HG02571 (cell line): ENCODE measurements around the gene TNNI3.
"Not testable (repeated sequence)": the region's sequence is repeated elsewhere in the genome, so short reads cannot be mapped to it uniquely, and the experiment has no call there.

Experiments
- ATAC-seq: cut with Tn5 transposase; IDR thresholded peaks from one replicate; pipeline ENCODE4 v1.9.1; 2021; ENCODE audit warnings: mild to moderate bottlenecking, moderate library complexity; ENCODE audit not compliant: unreplicated experiment

Gene TNNI3

DNA sequence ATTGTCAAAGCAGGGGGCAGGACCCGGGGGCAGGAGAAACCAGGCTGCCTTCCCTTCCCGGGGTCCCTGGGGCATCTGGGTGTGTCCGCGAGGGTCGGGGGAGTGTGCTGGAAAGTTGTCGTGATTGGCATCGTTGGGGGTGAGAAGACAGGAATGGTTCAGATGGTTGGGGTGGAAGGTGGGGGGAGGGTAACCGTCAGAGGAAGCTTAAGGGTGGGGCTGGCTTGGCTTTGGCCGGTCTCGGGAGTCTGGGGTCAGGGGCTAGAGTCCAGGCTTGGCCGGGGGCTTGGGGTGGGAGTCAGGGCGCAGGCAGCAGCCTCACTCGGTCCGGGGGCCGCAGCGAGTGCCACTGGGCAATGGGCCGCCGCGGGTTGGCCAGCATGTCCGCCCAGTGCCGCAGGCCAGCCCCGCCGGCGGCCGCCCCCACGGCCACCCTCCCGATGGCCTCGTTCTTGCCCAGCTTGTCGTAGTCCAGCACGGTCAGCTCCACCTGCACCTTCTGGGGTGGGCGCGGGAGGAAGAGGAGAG, 15.7 kb upstream of the TNNI3 start:
- no peak for ATAC-seq

DNA sequence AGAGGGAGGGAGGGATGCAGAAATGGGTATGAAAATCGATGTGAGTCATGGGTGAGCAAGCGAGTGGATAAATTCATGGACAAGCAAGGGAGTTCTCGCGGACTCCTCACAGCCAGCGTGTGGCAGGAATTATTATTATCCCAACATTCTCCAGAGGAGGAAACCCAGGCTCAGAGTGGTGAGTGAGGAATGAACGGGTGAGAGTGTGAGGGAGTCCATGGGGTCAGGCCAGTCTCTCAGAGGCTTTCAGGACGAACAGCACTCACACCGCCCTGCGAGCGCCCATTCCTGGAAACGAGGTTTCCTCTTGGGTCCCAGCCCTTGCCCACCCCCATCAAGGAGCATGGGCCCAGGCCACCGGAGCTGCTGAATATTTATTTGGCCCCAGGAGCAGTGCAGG, 15.2 kb upstream of the TNNI3 start:
- ATAC-seq, result no peak

DNA sequence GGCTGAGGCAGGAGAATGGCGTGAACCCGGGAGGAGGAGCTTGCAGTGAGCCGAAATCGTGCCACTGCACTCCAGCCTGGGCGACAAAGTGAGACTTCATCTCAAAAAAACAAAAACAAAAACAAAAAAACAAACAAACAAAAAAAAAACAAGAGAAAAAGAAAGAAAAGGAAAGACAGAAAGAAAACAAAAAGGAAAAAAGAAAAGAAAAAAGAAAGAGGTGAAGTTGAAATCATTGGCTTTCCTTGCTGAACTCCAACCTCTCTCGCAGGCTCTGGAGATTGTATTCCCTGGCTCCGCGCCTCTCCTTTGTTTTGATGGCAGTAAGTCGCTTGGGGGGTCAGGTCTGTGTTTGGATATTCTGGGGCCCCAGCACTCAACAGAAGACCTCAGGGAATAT, 14.8 kb upstream of the TNNI3 start:
- not testable (repeated sequence) for ATAC-seq

DNA sequence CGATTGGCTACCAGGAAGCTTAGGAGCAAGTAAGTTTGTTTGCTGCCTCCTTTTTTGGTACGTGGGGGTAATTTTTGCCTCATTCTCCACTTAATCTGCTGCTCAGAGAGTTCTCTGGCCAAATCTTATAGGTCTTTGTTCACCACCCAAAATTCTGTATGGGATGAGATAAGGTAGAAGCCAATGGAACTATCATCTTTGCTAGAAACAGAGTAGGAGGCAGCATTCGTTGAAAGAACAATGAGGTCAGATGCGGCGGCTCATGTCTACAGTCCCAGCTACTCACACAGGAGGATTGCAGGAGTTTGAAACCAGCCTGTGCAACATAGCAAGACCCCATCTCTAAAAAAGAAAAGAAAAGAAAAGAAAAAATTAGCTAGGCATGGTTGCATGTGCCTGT, 13.9 kb upstream of the TNNI3 start:
- ATAC-seq, result no peak

DNA sequence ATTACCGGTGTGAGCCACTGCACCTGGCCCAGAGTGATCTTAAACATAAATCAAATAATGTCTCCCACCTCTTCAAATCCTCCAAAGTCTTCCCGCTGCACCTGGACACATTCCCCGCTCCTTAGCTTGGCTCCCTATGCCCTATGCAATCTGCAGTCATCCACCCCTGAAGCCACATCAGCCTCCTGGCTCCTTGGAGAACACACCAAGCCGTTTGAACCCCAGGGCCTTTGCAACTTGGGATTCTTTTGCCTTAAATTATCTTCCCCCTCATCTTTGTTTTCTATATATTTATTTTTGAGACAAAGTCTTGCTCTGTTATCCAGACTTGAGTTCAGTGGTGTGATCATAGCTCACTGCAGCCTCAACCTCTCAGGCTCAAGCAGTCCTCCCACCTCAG, 11.6 kb upstream of the TNNI3 start:
- no peak for ATAC-seq

DNA sequence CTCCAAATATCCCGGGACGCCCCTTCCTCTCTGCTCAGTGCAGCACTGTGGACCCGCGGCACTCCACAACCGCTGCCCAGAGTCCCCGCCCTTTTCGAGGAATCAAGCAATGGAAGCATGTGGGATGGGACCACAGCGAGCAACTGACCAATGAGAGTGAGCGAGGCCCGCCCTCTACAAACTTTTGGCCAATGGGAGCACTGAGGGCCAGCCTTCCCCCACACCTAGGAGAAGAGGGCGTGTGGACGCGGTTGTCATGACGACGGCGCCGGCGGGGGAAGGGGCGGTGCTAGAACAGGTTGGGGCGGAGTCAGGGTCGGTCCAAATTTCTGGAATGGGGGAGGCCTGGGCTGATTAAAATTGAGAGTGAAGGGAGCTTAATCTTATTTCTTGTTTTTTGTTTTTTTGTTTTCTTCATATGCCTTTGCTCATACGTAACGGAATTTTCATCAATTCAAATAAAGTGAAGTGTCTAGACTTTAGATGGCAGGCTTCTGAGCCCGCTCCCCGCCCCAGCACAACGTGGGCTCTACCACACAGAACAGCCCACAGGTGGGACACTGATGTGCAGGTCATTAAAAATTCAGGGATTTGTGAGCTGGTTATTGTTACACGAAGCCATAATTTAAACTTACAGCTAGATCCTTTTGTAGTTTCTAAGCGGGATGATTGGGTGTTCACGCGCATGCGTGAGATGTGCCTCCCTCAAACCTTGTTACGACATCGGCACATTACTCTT, 9.2 kb upstream of the TNNI3 start, which contains the start of gene DNAAF3:
Gene DNAAF3 (minus strand): TSS at position 84 of the 739 bp plus-strand sequence. CDS start 200 bp downstream, outside the sequence.
- no peak for ATAC-seq

DNA sequence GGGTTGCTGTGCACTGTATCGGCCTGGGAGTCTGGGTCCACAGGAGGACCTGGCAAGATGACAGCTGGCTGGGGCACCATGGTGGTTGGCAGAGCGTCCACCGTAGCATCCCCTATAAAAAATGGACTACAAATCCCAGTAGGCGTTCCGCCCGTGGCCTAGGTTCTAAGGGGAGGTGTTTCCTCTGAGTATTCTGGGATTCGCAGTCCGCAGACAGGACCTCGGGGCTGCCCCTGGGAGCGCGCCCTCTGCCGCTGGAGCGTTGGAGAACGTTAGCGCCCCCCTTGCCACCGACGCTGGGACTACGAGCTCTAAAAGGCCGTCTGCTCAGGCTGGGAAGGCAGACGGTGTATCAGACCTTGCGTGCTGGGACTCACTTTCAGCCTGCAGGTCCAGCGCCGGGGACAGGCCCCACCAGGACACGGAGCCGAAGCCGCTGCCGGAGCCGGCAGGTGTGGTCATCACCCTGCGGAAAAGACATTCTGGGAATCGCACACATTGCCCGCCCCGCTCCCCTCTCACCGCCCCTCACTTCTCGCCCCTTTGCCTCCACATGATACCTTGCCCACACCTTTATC, 8.5 kb upstream of the TNNI3 start:
- ATAC-seq, result no peak

DNA sequence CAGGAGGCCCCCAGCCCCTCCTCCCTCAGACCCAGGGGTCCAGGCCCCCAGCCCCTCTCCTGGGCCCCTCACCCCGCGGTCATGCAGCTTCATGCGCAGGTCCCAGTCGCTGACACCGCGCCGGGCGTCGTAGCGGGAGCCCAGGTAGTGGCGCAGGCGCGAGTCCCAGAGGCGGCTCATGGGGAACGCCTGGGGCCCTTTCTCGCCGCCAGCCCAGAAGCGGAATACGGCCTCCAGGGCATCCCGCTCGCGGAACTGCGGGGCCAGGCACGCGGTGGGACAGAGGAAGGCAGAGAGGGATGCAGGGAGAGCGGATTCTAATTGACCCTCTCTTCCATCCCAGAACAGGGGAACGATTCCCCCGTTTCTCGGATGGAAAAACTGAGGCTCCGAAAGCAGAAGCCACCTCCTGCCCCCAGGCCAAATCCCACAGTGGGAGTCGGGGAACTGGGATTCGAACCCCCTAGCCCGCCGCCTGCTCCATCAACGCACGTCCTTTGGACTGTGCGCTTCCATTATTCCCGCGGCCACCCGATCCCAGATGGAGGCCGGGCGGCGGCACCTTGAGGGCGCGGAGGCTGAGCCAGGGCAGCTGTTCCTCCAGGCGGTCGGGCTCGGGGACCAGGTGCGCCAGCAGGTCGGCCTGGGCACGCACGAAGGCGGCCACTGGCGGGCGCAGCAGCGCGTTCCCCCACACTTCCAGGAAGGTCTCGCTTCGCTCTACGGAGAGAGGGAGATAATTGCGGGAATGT, 4.2 kb upstream of the TNNI3 start:
- no peak for ATAC-seq

DNA sequence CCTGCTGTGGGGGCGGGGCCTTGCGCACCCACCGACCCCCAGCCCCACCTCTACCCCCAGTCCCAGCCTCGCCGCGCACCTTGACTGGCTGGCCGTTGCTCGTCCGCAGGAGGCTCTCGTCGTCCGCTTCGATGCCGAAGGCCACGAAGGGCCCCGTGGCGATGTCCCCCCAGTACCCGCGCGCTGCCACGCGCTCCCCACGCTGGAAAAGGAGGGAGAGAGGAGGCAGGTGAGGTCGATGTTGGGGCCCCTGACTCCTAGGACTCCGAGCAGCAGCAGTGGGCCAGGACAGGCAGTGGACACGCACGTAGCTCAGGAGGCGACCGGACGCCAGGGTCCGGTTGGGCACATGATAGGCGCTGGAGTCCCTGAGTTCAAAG, 3.4 kb upstream of the TNNI3 start:
- ATAC-seq, result no peak

DNA sequence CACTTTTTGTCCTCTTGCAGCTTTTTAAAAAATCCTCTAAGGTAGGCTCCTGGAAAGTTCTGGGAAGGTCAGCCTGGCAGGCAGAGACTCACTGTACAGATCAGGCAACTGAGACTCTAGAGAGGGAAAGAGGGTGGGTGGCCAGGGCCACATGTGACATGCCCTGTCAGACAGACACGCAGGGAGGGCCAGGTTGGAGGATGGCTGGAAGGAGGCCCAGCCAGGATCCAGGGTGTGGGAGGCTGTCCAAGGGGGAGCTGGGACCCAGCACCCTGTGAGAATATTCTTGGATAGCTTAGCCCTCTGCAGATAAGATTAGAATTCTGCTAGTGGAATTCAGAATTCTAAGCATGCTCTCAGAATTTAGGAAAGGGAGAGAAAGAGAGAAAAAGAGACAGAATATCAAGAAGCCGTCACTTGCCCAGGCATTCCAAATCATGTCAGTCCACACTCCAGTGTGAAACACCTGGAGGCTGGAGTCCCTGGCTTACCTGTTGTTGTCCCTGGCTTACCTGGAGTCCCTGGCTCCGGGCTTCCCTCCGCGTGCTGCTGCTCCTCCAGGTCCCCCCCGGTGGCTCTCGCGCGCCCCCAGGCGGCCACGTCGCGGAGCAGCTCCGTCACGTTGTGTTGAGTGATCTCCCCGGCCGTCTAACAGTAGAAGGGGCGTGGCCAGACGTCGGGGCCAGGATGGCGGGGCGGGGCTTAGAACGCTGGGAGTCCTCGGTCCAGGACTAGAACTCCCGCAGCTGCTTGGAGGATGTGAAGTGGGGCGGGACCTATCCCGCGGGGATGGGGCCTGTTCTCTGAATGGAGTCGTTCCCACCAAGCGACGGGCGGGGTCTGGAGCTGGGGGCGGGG, 2.8 kb upstream of the TNNI3 start:
- no peak for ATAC-seq

DNA sequence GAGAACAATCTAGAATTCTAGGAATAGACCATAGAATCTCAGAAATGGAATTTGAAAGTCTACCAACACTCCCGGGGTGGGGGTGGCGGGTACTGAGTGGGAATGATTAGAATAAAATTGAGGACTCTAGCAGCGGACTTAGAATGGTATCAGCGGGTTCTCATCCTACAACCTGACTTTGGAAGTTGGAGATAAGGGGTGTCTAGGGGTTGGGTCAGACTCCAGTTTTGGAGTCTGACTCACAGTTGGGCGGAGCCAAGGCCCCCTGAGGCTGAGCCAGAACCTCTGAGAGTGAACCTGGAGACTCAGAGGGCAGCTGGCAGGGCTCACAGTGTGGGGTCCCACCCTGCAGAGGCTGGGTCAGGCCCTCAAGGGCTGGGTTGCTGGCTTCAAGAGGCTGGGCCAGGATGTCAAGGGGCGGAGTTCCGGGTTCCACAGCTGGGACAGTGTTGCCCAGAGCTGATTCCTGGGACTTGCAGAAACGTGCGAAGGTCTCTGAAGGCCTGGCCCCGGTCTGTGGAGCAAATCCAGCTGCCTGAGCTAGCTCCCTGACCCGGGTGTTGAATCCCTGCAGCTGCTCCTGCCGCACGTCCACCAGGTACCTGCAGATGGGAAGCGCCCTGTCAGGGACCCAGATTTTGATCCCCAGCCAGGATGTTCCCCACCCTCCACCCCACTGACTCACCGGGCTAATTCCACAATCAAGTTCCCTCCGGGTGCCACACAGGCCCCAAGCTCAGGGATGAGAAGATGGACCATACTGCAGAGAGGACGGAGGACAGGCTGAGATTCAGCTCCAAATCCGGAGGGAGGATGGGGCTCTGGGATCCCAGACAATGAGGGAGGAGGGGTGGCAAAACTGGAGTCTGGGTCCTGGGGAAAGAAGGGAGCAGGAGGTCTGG, 1.6 kb upstream of the TNNI3 start:
- no peak for ATAC-seq

DNA sequence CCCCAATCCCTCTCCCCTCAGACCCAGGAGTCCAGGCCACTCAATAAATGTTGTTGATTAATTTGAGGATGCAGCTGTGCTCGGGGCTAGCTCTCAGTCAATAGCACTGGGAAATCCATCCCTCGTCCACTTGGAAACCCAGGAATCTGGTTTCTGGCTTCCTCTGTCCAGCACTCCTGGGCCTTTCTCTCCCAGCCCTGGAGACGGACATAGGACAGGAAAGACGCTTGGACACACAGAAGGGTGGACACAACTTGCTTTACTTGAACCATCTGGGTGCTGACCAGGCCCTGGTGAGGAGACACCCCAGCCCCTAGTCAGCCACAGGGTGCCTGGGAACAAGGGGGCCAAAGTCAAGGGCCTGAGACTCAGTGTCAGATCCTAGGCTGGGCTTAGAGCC, 891 bp upstream of the TNNI3 start:
- no peak for ATAC-seq

DNA sequence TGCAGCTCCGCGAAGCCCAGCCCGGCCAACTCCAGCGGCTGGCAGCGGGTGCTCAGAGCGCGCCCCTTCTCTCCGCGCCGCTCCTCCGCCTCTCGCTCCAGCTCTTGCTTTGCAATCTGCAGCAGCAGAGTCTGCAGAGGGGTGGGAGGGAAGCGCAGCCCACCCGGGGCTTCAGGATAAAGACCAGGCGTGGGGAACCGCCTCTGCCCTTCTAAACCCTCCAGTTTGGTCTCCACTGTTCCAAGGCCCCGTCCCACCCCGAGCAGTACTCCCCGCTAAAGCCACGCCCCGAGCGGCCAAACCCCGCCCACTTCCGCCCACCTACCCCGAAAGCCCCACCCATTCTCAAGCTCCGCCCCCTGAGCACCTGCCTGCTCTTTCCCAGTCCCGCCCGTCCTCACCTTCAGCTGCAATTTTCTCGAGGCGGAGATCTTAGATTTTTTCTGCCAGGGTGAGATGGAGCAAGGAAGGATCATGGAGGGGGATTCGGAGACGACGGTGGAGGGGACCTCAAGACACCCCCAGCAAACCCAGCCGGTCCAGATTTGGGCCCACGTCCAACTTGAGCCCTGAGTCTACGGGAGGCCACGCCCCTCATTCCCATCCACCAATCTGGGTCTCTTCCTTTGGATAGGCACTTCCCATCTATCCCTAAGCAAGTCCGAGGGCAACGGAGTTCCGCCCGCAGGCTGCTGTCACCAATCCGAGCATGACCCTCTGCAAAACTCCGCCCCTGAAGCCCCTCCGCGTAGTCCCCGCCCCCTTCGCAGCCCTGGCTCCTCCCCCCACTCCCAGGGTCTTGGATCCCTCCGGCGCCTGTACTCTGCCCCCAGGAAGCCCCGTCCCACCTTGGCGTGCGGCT, 1.1 kb downstream of the TNNI3 start:
- ATAC-seq, result no peak

DNA sequence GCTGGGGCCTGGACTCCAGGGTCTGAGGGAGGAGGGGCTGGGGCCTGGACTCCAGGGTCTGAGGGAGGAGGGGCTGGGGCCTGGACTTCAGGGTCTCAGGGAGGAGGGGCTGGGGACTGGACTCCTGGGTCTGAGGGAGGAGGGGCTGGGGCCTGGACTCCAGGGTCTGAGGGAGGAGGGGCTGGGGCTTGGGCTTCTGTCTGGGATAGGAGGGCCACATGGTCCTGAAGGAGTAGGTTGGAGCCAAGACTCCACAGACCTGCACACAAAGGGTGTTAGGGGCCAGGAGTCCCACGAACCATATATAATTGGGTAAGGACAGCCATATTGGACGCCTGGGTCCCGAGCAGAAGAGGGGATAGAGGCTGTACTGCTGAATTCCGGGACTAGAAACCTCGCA, 1.7 kb downstream of the TNNI3 start:
- ATAC-seq, result not testable (repeated sequence)

DNA sequence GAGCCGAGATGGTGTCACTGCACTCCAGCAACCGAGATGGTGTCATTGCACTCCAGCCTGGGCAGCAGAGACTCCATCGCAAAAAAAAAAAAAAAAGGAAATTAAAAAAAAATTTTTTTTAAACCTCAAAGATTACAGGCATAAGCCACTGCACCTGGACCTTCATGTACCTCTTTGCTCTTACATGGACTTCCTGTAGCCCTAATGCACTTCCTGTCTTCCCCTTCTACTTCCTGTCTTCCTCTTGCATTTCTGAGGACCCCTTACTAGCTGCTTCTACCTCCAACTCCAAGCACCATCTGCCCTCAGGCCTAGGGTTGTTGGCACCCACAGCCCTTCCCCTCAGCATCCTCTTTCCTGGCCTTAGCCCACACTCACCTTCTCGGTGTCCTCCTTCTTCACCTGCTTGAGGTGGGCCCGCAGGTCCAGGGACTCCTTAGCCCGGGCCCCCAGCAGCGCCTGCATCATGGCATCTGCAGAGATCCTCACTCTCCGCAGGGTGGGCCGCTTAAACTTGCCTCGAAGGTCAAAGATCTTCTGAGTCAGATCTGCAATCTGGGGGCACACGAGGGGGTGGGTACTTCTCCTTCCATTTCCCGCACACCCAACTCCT, 3.8 kb downstream of the TNNI3 start:
- no peak for ATAC-seq

DNA sequence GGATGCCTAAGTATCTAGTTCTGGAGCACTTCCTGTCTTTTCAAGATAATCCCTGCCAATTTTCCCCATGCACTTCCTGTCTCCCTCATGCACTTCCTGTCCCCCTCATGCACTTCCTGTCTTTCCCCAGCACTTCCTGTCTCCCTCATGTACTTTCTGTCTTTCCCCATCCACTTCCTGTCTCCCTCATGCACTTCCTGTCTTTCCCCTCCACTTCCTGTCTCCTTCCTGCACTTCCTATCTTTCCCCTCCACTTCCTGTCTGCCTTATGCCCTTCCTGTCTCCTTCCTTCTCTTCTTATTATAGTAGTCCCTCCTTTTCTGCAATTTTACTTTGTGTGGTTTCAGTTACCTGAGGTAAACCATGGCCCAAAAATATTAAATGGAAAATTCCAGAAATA, 5.5 kb downstream of the TNNI3 start:
- no peak for ATAC-seq

DNA sequence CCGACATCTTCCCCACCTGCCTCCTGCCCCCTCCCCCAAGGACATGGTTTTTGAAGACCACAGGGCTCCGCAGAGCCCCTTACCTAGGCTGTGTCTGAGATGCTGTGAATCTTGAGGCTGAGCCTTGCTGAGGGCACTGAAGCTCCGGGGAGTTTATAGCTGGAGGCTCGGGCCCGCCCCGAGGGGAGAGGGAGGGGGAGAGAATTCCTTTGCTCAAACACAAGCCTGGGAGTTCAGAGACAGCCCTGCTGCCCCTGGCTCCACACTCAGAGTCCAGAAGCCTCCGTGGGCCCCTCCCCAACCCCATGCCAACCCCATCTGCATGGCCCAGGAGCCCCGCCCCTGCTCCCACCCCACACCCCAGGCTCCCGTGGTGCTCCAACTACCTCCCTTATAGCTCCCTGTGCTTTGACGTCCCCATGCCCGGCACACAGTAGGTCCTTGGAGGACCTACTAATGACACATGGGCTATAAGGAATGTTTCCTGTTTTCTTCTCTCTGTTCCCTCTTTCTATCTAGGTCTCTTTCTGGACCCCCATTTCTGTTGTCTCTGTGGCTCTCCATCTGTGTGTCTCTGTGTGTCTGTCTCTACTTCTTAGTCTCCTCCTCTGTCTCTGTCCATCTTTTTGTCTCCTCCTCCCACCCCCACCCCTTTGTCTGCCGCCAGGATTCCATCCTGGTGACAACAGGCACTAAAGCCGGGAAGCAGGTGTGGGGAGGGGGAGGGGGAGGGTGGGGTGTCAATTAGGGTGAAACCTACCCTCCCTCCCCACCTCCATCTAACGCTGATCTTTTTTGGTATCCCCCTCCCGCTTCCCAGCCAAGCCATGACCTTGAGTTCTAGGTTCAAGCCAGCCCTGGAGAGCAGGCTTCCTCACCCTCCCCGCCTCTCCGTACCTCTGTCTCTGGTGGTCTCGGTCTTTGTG, 8.2 kb downstream of the TNNI3 start, which contains the start of gene TNNT1:
Gene TNNT1 (minus strand): TSS at position 129 of the 926 bp plus-strand sequence. CDS start 2,049 bp downstream, outside the sequence.
- ATAC-seq, result no peak
